HG03432 (cell line): Measurements from ENCODE around the gene LRP3.

Source experiments
- ATAC-seq: cut with Tn5 transposase; IDR thresholded peaks from one replicate; pipeline ENCODE4 v1.9.1; 2021; ENCODE audit warnings: mild to moderate bottlenecking, moderate library complexity; ENCODE audit not compliant: unreplicated experiment

LRP3 gene

GRCh38 chr19:33251076-33251475 lies 56.9 kb downstream of the LRP3 start:
- no peak for ATAC-seq

- no peak for ATAC-seq
These were observed 57.5 kb downstream of the LRP3 start for GRCh38 chr19:33251526-33252090.

GRCh38 chr19:33252418-33252962 lies 58.4 kb downstream of the LRP3 start:
- no peak for ATAC-seq

GRCh38 chr19:33252971-33253370 lies 58.8 kb downstream of the LRP3 start:
- ATAC-seq, result no peak

- no peak for ATAC-seq
These were observed 60.2 kb downstream of the LRP3 start for GRCh38 chr19:33254245-33254824.

GRCh38 chr19:33255781-33256180 lies 61.7 kb downstream of the LRP3 start:
- no peak for ATAC-seq

GRCh38 chr19:33256261-33256660 lies 62.1 kb downstream of the LRP3 start:
- ATAC-seq, result no peak

- ATAC-seq, result no peak
These were observed 63.7 kb downstream of the LRP3 start for GRCh38 chr19:33257828-33258227.
